ENCODE measurements around the gene CERCAM. TPM values are rescaled to one million over a fixed set of nuclear protein-coding genes. Genes with fewer than 3 reads are reported as not detected.
A peak's percentile ranks its signal among the peaks of the same experiment; 100 is the strongest.
"Not testable (repeated sequence)": the region's sequence is repeated elsewhere in the genome, so short reads cannot be mapped to it uniquely, and the experiment has no call there.

CERCAM gene
- polyA plus RNA-seq, 2 of the 4 experiments (the other 2 are of a cell fraction): 16.5 to 28.5 TPM

- FAIRE-seq (no peak), DNase-seq (ENCODE audit: low read depth in 1 of 2, low spot score in 1 of 2) (no peak), ATAC-seq (no peak)
- Histone ChIP-seq H3K9me3 (no peaks in the 10 kb centered on the region), H3K4me2 (no peak overlapping the region), H3K27ac (peak overlapping the region in 1 of 2 experiments; percentile 72; a peak in 1 of 6 replicates), H3K4me1 (peaks cover 3% of the 10 kb centered on the region; the same call in 2 of the 3 replicates), H3K4me3 (no peak overlapping the region)
- POLR2A ChIA-PET: no interaction called here
- 91% methylated on average over 7 of the region's 7 CpGs for WGBS (ENCODE audit: missing lambda C conversion rate)
- no peak for TF ChIP-seq NR3C1 (IDR thresholded peaks at IDR 0.05)
- TF ChIP-seq, protein P1, sequence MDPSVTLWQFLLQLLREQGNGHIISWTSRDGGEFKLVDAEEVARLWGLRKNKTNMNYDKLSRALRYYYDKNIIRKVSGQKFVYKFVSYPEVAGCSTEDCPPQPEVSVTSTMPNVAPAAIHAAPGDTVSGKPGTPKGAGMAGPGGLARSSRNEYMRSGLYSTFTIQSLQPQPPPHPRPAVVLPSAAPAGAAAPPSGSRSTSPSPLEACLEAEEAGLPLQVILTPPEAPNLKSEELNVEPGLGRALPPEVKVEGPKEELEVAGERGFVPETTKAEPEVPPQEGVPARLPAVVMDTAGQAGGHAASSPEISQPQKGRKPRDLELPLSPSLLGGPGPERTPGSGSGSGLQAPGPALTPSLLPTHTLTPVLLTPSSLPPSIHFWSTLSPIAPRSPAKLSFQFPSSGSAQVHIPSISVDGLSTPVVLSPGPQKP (IDR thresholded peaks at IDR 0.05; ENCODE audit: low read depth, low read length): no peak
- TF ChIP-seq GATA3 (IDR thresholded peaks at IDR 0.05; ENCODE audit: borderline replicate concordance): no peak
- TF ChIP-seq EHF (CRISPR knock-in tag; IDR thresholded peaks at IDR 0.05): no peak
- no peak for TF ChIP-seq ESRRA (IDR thresholded peaks at IDR 0.05; ENCODE audit: borderline replicate concordance, low read length)
- TF ChIP-seq MYC (IDR thresholded peaks at IDR 0.05; ENCODE audit: borderline replicate concordance, low read length): no peak
- no peak for TF ChIP-seq REST (IDR thresholded peaks at IDR 0.05)
- TF ChIP-seq SREBF2 (IDR thresholded peaks at IDR 0.05): no peak
- TF ChIP-seq HDAC2 (IDR thresholded peaks at IDR 0.05): no peak
- no peak for TF ChIP-seq FOSL2 (IDR thresholded peaks at IDR 0.05)
- TF ChIP-seq FOSL2 (CRISPR knock-in tag; IDR thresholded peaks at IDR 0.05): no peak
- TF ChIP-seq RNF2 (IDR thresholded peaks at IDR 0.05; ENCODE audit: borderline replicate concordance, low read depth): no peak
- TF ChIP-seq NPAS2 (CRISPR knock-in tag; IDR thresholded peaks at IDR 0.05; ENCODE audit: borderline replicate concordance): no peak
- TF ChIP-seq EP300 (IDR thresholded peaks at IDR 0.05): no peak
- TF ChIP-seq MAZ (IDR thresholded peaks at IDR 0.05; ENCODE audit: borderline replicate concordance, low read depth, low read length): no peak
- no peak for TF ChIP-seq MAX (IDR thresholded peaks at IDR 0.05)
- CTCF ChIA-PET: interaction anchor here (0.6 to 12.4 kb wide), 57 partner anchors 9 to 514 kb away, joined by 3 to 171 read pairs (median 4); partner anchors contain the start of genes CERCAM, GLE1 and ODF2
Measured at GRCh38 chr9:128439273-128439672, 18.6 kb downstream of the CERCAM start.

GRCh38 chr9:128442150-128442549 is 21.5 kb downstream of the CERCAM start:
- ChIA-PET POLR2A (no interaction called here), CTCF (interaction anchor here (0.9 to 12.4 kb wide), 6 partner anchors 7 to 146 kb away, joined by 3 to 171 read pairs (median 6); partner anchors contain the start of genes CERCAM and ODF2)
- DNase-seq (ENCODE audit: low read depth in 1 of 2, low spot score in 1 of 2): no peak
- Histone ChIP-seq H3K27ac (no peak overlapping the region), H3K4me3 (no peak overlapping the region), H3K4me1 (peaks cover 3% of the 10 kb centered on the region; the same call in 2 of the 3 replicates), H3K9me3 (no peaks in the 10 kb centered on the region), H3K4me2 (no peak overlapping the region)
- WGBS (ENCODE audit: missing lambda C conversion rate): 57% methylated on average over 6 of the region's 6 CpGs
- ATAC-seq: no peak
- TF ChIP-seq FOSB (CRISPR knock-in tag; IDR thresholded peaks at IDR 0.05): no peak
- no peak for FAIRE-seq

DNA sequence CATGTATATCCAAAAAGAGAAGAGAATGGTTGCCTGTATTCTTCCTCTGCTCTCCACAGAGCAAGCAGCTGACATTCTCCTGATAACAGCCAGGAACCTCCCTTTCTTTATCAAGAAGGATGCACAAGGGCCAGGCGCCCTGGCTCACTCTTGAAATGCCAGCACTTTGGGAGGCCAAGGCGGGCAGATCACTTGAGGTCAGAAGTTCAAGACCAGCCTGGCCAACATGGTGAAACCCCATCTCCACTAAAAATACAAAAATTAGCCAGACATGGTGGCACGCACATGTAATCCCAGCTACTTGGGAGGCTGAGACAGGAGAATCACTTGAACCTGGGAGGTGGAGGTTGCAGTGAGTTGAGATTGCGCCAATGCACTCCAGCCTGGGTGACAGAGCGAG is 25.8 kb downstream of the CERCAM start:
- POLR2A ChIA-PET; H3K4me1 ChIP-seq; H3K9me3 ChIP-seq; DNase-seq (ENCODE audit: low read depth in 1 of 2, low spot score in 1 of 2); H3K27ac ChIP-seq; FAIRE-seq; H3K4me3 ChIP-seq; H3K4me2 ChIP-seq; ATAC-seq: not testable (repeated sequence)
- WGBS (ENCODE audit: missing lambda C conversion rate): 91% methylated on average over 5 of the region's 5 CpGs
- CTCF ChIA-PET: interaction anchor here (1.0 to 6.2 kb wide), 3 partner anchors 8 to 36 kb away, joined by 3 to 84 read pairs (median 4); partner anchors contain the start of gene CERCAM
